GM12878 (cell line): Measurements from ENCODE around the gene HOXA10. TPM values are rescaled to one million over a fixed set of nuclear protein-coding genes. Genes with fewer than 3 reads are reported as not detected.

ENCODE experiments used
- BACH1 ChIP-seq: fragments of 450-650 bp; IDR thresholded peaks from 2 replicates; pipeline ENCODE4 v1.6.1; 2017; ENCODE audit warnings: mild to moderate bottlenecking, borderline replicate concordance
- BMI1 ChIP-seq: fragments of 450-650 bp; IDR thresholded peaks from 2 replicates; pipeline ENCODE4 v1.6.1; 2016; ENCODE audit warnings: mild to moderate bottlenecking, moderate library complexity, borderline replicate concordance
- BRCA1 ChIP-seq: IDR thresholded peaks from 2 replicates; pipeline ENCODE4 v1.6.1; 2011; ENCODE audit warnings: low read depth, low read length, improper control_type of control experiment
- CEBPZ ChIP-seq: fragments of 150-350 bp; IDR thresholded peaks from 2 replicates; pipeline ENCODE4 v1.6.1; 2016; ENCODE audit warnings: low read depth, low read length
- MYB ChIP-seq: fragments of 150-350 bp; IDR thresholded peaks from 2 replicates; pipeline ENCODE4 v1.6.1; 2014; ENCODE audit warnings: mild to moderate bottlenecking, low read depth, low read length, borderline replicate concordance
- NBN ChIP-seq: fragments of 450-650 bp; IDR thresholded peaks from 2 replicates; pipeline ENCODE4 v1.6.1; 2016
- PRDM15 ChIP-seq: fragments of 450-650 bp; formaldehyde crosslinking; IDR thresholded peaks from 2 replicates; pipeline ENCODE4 v1.4.0; 2020; ENCODE audit warnings: mild to moderate bottlenecking, moderate library complexity
- RB1 ChIP-seq: fragments of 450-650 bp; formaldehyde crosslinking; IDR thresholded peaks from 2 replicates; pipeline ENCODE4 v1.6.1; 2017; ENCODE audit warnings: mild to moderate bottlenecking, borderline replicate concordance
- RBBP5 ChIP-seq: fragments of 200-600 bp; sonication (generic); conservative IDR thresholded peaks from 2 replicates; pipeline ENCODE4 v1.6.1; 2016
- RELB ChIP-seq: fragments of 450-650 bp; IDR thresholded peaks from 2 replicates; pipeline ENCODE4 v1.6.1; 2017; ENCODE audit warnings: low read depth, mild to moderate bottlenecking, moderate library complexity
- polyA plus RNA-seq, 11 experiments: library from polyadenylated mRNA; depleted of rRNA in 4 of 11; unstranded in 6 of 11; stranded (reverse) in 5 of 11; fragments of >200 nt; fragmentation: Nextera tagmentation in 4 of 11; fragmentation: Illumina TruSeq in 1 of 11; extraction: Ambion mirVana in 4 of 11; extraction: Trizol in 1 of 11; gene quantifications; 1 replicate in 1 of 11; 2 replicates in 10 of 11; pipeline versions ENCODE4 v1.2.1 to v1.2.3, GENCODE V29; 2011 to 2016; ENCODE audit warnings: inconsistent platforms in 2 of 11, missing spikeins in 2 of 11, low read depth in 1 of 11
- total RNA-seq, 4 experiments: library from RNA; depleted of rRNA in 3 of 4; stranded (reverse); fragments of >200 nt in 3 of 4; fragmentation: Illumina TruSeq in 1 of 4; extraction: Trizol in 1 of 4; gene quantifications; 2 replicates each; pipeline versions ENCODE4 v1.2.1 to v1.2.3, GENCODE V29; 2013 to 2021

HOXA10 gene
- total and polyA plus RNA-seq, 10 of the 15 experiments (the other 5 are each of a cell fraction or from before 2014, with no cell fraction given): not detected

- no peak for TF ChIP-seq PRDM15 (CRISPR knock-in tag)
- no peak for TF ChIP-seq RB1
- no peak for TF ChIP-seq BMI1
- TF ChIP-seq CEBPZ: no peak
- no peak for TF ChIP-seq BRCA1
- TF ChIP-seq RELB: no peak
- TF ChIP-seq MYB: no peak
- TF ChIP-seq RBBP5: no peak
- TF ChIP-seq BACH1: no peak
- no peak for TF ChIP-seq NBN
These were observed 6.6 kb upstream of the HOXA10 start (continued) for GRCh38 chr7:27180431-27181420.
